Embryonic facial prominence (tissue), 1 donor: Measurements from ENCODE around the gene RBM19.
A peak's percentile ranks its signal among the peaks of the same experiment; 100 is the strongest.
"Not testable (repeated sequence)": the region's sequence is repeated elsewhere in the genome, so short reads cannot be mapped to it uniquely, and the experiment has no call there.

Experiments used
- DNase-seq: peaks from one replicate; pipeline ENCODE4 v3.0.0-alpha.2; 2016; ENCODE audit errors: extremely low spot score

Gene RBM19

DNA sequence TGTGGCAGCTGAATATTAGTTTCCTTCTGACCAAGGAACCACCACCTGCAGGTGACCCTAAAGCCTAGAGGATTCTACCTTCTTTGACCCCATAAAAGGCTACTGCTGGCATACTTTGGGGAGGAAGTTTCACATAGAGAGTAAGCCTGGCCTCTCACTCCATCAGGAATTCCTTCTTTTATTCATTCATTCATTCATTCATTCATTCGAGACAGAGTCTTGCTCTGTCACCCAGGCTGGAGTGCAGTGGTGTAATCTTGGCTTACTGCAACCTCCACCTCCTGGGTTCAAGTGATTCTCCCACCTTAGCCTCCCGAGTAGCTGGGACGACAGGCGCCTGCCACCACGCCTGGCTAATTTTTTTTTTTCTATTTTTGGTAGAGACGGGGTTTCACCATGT lies 64.8 kb downstream of the RBM19 start:
- not testable (repeated sequence) for DNase-seq

DNA sequence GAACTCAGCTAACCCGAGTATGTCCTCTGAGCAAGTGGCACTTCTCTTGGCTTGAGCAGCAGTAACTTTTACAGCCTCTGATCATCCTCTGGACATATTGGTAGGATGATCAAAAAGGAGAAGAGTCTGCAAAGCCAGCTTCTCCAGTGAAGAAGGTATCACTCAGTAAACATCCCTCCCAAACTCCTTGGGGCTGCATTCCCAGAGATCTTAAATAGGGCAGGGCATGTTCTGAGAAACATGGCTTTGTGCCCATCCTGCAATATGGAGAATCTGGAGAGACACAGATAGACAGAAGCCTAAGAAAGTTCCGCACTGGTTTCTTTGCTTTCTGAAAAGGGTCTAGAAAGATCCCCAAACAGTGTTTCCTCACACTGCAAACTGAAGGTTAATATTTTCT lies 65.4 kb downstream of the RBM19 start:
- no peak for DNase-seq

DNA sequence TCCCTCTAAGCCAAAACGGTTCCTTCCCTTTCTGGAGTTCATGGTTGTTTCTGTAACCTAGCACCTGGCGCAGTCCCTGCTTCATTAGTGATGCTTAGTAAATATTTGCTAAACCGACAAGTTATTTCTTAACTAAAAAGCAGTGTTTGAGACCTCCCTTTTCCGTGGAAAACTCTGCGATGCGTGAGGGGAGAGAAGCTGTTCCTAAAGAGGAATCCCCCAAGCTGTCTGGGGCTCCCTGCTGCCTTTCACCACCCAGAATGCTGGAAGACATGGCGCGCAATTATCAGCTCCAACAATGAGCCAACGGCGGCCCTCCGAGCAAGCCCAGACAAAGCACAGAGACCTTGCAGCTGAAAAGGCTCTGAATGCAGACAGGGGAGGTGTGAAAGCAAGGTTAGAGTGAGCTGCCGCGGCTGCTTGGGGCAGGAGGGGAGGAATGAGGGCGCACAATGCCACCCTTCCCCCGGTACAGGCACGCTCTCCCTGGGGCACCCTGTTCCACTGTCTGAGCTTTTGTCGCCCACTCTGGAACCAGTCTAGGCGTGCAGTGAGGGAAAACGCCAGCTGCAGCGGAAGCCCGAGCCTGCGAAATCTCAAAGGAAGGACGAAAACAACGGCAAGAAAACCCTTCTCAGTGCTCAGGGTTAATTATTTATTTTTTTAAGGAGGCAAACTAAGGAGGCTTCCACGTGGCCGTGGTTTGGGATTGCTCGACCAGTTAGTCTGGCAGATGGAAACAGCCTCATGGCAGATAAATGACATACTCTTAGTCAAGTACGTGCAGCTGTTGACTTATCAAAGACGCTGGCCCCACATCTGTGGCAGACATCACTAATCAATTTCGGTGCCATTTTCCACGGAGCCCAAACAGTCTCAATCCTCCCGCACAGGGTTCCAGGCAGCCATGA lies 66.3 kb downstream of the RBM19 start:
- DNase-seq: no peak

DNA sequence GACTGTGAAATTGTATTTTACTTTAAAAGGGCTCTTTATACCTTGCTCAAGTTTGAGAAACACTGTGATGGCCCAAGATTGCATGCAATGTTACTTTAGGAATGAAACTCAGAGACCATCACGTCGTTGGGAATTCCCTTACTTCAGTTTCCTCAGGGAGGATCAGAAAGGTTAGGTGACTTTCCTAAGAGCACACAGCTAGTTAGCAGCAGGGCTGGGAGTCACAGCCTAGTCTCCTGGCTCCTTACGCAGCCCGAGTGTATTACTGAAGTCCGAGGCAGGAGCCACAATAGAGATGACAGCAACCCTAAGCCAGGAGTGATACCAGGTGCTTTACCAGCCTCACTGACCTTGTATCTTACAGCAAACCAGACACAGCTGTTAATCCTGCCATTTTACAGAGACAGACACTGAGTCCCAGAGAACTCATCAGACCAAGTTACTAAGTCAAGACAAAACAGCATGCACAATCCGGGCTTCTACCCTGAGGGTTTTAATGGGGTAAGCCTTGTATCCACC lies 67.0 kb downstream of the RBM19 start:
- no peak for DNase-seq

DNA sequence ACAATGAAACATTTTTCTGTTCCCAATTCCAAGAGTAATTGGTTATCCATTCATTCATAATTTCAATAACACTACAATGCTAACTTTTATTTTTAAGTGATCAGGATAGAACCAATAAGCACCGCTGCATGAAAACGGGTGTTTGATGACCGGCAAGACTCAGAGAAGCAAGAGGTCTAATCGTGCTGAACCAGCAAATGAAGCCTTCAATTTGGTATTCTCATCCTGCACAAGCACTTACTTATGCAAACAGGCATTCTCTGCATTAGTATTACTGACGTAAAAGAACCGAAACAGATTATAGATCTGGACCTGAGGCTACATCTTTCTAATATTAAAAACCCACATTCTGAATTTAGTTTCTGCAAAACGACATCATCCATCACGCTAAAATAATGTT lies 67.7 kb downstream of the RBM19 start:
- no peak for DNase-seq

DNA sequence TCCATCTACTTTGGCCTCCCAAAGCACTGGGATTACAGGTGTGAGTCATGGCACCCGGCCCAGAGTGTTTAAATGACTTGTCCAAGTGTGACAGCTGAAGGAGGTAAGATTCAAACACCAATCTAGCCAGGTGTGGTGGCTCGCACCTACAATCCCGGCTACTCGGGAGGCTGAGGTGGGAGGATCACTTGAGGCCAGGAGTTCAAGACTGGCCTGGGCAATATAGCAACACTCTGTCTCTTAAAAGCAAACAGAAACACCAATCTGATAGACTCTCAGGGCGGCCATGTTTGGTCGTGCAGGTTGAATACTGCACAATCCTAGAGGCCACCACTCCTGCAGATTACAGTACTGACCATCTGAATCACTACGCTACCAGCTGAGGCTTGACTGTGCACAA lies 68.7 kb downstream of the RBM19 start:
- no peak for DNase-seq

DNA sequence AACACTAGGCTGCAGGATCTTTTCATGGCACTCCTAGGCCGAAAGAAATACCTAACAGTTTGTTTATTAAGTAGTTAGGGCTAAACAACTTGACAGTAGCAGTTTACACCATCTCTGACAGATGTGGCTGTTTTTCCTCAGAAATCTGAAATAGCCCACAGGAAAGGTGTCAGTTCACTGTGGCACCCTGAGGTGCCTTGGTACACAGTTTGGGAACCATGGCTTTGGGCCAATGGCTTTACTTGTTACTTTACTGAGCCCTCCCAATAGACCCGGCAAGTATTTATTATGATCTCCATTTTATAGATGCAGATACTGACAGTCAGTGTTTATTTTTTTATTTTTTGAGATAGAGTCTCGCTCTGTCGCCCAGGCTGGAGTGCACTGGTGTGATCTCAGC lies 69.3 kb downstream of the RBM19 start:
- DNase-seq: no peak

DNA sequence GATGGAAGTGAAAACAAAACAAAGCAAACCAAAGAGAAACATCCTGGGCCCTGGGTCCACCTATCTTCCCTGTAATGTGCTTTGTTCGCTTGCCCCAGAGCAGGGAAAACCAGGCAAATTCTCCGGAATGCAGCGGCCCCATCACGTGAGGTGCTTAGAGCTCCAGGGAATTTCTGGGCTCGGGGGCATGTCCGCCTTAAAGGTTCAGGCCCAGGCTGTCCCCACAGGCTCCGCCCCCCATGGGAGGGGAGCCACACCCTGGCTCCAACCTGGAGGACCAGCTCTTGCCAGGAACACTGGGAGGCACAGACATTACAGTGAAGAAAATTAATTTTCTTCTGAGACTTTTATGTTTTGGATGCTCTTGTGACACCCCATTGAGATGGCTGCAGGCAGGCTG lies 69.9 kb downstream of the RBM19 start:
- DNase-seq: no peak

DNA sequence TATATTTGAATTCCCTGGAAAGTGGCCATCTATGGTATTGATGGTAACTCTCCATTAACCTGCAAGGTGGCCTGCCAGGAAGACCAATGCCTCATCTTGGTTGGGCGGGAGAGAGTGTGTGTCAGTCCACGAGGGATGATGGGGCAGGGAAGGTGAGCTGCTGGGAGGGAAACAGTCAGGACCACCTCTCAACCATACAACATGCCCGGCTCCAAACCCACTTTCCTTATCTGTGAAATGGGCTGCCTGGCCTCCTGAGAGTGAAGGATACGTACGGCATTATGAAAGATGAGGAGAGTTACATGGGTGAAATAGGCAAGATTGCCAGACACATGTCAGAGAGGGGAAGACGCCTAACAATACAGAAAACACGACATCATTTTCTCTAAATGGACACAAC lies 70.9 kb downstream of the RBM19 start:
- no peak for DNase-seq

DNA sequence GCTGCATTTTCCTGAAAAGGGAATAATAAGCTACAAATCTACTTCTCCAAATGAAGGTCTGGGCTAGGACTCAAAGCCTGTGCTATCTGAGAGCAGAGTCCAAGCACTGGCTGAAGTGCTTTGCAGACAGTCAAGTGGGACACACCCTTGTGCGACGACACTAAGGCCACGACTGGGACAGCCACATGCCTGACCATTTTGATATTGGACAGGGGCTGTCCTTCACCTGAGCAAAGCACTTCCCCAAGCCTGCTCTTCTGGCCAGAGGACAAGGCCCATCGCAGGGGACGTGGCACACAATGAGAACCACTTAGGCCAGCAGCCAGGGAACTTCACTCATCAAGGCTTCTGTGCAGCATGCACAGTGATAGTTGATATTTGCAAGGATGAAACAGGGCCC lies 71.4 kb downstream of the RBM19 start:
- DNase-seq: no peak

DNA sequence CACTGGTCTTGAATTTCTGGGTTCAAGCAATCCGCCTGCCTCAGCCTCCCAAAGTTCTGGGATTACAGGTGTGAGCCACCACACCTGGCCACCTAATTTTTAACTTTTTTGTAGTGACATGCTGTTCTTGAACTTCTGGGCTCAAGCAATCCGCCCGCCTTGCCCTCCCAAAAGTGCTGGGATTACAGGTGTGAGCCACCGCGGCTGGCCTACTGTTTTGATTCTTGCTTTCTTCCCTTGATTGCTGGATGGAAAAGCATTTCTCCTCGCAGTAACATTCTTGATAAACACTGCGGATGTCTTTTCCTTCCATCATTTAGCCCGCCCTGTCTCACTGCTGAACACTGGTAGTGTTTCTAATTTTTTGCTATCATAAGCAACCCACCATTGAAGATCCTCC lies 72.9 kb downstream of the RBM19 start:
- no peak for DNase-seq

DNA sequence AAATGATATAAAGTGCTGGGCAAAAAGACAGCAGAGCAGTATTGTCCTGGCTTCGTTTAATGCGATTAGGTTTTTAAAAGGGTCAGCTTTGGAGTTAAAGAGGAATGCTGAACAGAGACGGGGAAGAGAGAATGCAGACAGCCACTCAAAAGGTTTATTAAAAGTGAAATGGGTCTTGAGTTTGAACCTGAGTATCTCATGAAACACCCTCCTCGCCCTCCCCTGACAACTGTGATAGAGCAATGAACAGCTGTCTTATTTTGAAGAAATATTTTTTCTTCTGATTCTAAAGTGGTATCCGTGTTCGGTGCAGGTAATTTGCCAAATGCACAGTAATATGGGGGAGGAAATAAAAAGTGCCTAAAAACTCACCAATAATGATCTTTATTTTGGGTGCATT lies 73.6 kb downstream of the RBM19 start:
- no peak for DNase-seq

DNA sequence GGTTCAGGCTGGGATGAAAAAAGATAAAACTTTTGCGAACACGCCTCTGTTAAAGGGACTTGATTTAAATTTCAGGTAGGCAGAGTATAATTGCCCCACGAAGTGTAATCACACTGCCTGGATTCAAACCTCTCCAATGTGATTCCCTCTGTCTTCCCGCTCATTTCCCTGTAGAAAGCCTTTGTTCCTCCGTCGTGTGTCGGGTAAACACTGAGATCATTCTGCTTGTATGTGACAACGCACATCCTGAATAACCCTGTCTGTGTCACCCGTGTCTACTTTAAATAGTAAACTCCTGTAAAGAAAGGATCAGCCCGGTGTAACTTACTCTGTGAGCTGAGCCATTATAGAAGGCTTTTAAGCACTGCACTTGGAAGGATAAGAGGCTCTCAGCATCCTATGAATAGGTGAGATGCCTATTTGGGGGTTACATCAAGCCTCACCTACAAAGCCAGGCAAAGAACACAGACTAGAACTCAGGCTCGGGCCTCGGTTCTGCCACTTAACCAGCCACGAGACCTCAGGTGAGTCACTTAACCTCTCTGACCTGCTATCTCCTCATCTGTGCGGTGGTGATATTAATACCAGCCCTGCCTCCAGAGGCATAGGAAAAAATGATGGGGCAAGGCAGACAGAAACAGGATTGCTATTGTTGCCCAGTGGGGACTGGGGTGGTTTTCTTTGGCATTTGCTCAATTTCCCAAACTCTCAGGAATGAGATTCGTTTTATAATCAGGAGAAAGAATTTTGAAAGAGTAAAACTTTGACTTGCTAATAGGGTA lies 74.2 kb downstream of the RBM19 start:
- DNase-seq: no peak

DNA sequence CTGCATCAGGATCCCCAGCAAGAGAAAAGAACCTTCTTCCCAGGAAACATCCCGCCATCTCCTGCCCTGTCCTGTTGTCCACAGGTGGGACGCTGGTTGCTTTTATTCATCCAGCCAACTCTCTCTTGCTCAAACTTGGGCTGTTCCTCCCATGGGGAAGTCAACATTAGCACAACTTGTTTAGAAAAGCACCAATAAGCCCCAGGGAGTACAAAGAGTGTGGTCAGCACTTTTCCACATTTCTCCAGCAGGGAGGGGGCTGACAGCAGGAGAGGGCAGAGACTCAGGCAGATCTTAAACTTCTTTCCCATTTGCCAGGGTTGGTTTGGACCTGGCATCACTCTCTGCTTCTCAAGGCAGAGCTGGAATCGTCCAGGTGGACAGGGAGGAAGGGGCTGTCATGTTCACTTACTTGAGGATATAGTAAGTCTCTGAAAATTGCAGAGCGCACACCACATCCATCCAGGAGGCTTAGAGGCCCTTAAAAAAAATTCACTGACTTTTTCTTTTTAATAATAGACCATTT lies 74.9 kb downstream of the RBM19 start:
- DNase-seq: no peak

DNA sequence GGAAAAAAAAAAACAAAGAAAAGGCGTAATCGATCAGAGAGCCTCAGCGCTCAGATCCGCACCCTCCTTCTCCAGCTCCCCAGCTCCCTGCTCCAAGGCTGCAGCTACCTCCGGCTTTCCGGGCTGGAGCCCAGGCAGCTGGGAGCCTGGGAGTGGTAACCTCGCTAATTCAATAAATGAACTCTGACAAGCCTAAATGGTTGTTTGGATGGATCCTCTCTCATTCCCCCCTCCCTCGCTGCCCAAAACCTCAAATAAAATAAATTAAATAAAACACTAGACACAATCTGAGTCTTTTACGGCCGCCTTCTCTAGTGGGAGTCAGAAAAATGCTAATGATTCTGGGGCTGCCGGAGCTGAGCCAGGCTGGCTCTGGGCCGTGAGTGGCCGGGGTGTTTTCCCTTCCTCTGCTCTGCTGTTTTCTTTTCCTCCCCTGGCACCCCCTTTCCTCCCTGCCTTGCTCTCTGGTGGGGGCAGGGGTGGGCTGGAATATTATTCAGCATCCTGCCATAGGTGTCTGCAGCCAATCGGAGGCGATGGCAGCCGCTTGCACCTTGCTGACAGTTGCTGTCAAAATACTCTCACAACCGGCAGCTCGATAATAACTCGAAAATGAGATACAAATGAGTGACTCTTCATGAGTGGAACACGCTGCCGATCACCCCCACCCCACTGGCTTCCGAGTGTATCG lies 76.1 kb downstream of the RBM19 start:
- DNase-seq: peak; percentile 48

DNA sequence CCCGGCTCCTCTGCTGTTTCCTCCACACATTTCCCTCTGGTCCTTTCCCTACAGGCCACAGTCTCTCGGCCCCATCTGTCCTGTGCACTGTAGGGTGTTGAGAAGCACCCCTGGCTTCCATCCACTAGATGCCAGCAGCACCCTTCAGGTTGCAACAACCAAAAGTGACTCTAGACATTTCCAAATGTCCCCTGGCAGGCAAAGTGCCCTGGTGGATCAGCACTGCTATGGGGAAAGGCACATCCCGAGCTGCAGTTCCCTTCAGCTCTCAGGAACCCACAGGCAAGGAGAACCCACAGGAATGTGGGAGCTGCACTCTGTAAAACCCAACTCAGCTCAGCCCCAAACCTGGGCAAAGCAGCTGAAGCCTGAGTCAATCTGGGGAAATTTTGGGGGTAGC lies 77.0 kb downstream of the RBM19 start:
- DNase-seq: no peak

DNA sequence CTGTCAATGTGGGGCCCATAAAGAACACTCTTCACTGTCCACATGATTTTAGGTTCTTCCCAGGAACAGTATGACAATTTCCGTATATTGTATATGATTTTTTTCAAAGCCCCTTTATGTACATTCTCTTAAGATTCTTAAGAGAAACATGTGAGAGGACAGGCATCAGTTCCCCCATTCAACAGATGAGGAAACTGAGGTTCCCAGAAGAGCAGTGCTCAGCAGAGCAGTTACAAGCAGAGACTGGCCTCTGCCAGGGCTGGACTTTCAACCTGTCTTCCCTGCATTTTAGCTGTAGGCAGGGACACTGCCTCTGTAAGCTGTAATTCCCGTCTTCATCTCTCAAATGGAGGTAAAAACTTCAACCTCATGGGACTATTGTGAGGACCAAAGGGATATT lies 77.7 kb downstream of the RBM19 start:
- DNase-seq: no peak

DNA sequence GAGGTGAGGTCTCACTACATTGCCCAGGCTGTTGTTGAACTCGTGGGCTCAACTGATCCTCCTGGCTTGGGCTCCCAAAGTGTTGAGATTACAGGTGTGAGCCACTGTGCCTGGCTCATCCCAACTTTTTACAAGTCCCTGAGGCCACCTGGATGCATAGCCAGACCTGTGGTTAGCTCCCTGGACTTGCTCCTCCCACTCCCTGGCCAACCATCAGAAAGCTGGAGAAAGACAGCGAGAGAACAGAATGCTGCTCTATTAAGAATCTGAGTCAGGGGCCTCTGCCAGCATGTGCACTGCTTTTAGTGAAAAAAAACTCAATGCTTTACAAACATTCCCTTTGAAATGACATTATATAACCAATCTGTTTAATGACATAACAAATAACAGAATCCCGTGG lies 78.2 kb downstream of the RBM19 start:
- DNase-seq: no peak

DNA sequence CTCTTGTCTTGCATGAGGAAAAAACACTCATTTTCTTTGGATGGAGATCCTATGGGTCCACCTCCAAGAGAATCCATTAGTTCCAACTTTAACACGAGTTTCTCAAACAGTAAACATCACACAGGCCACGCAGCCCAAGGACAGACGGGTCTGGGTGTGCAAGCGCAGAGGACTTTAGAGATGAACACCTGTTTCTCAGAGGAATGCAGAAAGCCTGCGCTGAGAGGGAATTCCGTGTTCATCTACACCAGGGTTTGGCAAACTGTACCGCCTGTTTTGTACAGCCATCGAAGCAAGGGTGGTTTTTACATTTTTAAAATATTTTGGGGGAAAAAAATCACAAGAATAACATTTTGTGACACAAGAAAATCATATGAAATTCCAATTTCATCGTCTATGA lies 79.4 kb downstream of the RBM19 start:
- no peak for DNase-seq

DNA sequence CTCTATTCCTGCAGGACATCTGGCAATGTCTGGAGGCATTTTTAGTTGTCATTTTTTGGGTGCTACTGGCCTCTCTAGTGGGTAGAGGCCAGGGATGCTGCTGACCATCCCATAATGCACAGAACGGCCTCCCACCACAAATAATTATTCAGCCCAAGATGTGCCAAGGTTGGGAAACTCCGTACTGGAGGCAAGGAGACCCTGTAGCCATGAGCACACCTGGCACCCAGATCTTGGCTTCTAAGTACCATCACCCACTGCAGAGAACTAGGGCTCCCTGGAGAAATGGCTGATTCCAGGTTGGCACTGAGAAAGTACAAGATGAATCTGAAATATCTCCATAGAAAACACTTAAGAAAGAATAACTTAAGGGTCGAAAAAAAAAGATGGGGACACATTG lies 81.7 kb downstream of the RBM19 start:
- DNase-seq: no peak

DNA sequence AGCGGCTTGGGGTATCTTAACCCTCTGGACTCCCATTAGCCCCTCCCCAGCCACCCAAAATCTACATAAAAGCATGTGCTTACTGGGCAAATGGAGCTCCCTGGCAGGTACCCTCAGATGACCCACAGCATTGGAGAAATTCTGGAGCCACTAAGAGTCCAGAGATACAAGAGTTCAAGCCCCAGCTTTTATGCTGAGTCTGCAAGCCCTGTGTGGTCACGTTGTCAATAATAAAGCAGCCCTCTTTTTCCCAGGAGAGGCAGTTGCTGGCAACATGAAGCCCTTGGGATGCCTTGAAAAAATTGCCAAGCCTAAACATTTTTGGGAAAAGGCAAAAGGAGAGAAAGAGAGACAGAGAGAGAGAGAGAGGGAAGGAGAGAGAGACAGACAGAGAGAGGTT lies 83.4 kb downstream of the RBM19 start:
- no peak for DNase-seq
